ENCODE results near the gene RSPO4.

RSPO4 gene

DNA sequence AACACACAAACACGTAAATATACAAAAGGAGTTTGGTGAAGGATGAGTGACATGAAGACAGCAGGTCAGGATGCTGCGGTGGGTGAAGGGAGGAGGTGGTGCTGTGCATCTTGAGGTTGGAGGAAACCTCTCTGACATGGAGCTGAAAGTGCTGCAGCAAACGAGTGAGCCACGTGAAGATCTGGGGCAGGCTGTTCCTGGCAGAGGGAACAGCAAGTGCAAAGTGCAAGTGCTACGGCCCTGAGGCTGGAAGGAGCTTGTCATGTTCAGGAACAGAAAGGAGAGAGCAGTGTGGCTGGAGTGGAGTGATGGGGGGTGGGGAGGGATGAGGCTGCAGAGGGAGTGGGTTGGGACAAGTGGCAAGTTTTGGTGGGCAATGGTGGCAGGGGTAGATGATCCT lies 61.2 kb downstream of the RSPO4 start:
- DNase-seq, result no peak

GRCh38 chr20:939606-940005 lies 62.5 kb downstream of the RSPO4 start:
- no peak for DNase-seq

DNA sequence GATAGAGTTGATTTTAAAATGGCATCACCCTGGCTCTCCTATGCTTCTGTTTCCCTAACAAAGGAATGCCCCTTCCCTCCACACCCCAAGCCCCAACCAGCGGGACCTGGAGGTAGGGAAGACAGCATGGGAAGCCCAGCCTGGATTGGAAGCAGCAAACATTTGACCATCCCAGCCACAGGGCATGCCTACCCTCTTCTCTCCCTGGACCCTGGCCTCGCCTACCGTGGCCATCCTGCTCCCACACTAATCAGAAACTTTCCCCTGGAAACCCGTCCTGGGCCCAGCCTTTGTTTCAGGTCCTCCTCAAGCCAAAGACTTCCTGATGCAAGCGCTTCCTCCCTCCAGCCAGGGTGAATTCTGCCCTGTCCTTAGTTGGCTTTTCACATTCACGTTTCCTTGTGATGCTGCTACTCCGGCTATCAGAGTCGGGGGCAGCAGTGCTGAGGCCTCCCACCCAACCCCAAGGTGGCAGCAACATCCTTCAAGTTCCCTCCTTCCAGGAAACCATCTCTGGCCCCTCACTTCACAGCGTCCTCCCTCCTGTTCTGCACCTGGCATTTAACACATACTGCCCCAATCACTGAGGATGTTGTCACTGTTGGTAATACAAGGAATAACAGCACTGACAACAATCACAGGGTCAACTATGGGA lies 67.8 kb downstream of the RSPO4 start:
- DNase-seq, result no peak

DNA sequence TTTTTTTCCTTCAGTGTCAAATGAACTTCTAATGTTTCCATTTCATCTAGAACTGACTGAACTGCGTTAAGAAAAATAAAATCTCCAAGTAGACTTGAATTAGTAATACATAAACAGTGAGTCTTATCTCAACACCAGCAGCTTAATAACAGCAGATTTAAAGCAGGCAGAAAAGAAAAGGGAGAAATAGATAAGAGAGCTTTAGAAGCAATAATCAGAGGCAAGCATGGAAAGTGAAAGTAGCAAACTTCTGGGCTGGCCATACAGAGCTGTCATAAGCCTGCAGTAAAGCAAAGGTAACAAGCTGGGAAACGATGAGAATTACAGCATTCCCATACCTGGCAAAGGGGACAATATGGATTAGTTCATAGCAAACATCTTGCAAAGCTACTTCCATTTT lies 69.1 kb downstream of the RSPO4 start:
- no peak for DNase-seq

DNA sequence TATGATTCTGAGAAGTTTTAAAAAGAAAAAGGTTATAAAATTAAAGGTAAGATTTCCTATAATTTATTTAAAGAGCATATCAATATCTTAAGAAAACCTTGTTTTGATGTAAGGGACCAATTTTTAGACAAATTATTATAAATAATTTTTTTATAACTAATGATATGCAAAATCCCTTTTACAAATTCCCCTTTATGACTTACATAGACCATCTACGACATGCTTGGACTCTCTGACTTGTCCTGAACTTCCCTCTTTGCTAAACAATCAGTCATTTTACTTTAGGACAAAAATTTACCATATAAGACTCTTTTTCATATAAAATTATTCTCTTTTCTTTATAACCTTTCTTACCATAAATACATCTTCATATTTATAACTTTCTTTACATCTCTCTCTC lies 70.7 kb downstream of the RSPO4 start:
- no peak for DNase-seq

DNA sequence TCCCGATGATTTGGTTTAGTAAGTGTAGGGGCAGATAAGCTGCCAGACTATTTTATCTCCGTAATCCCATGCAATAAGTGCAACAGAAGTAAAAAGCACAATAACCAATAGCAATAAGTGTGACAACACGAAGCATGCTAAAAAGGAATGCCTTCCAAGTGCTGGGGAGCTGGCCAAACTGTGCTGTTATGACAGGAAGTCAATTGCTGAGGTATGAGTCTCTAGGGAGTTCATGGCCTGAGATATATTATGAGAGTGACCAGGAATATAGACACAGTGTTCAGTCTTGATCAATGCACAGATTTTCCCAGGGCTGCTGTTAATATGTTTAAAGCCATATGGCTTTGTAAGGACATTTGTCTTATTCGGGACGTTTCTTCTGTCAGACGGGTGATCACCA lies 75.4 kb downstream of the RSPO4 start:
- DNase-seq, result no peak

DNA sequence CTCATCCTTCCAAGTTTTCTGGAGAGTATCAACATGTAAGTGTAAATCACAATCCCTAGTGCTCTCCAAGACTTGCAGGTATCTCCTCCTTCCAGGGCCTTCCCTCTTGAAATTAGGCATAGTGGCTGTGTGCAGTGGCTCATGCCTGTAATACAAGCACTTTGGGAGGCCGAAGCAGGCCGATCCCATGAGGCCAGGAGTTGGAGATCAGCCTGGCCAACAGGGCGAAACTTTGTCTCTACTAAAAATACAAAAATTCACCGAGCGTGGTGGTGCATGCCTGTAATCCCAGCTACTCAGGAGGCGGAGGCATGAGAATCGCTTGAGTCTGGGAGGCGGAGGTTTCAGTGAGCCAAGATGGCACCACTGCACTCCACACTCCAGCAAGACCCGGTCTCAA lies 76.6 kb downstream of the RSPO4 start:
- DNase-seq, result no peak

- no peak for DNase-seq
Measured at GRCh38 chr20:924639-925038, 77.5 kb downstream of the RSPO4 start.

- no peak for DNase-seq
Measured at GRCh38 chr20:922781-923180, 79.3 kb downstream of the RSPO4 start.

DNA sequence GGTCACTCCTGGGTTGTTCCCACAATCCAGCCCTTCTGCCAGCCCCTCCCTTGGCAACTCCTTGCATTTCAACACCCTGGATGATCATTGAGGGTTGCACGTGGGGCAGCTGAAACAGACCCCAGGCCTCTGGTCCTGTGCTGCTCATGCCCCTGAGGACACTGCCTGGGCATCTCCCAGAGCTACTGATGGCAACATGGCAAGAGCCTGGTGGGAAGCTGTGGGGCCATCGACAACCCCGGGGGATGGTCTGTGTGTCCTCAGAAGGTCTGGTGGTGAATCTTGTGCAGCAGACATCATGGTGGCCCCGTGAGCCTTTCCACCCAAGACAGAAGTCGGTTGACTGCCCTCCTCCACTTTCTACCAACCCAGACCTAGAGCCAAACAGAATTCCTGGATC lies 81.0 kb downstream of the RSPO4 start:
- no peak for DNase-seq

DNA sequence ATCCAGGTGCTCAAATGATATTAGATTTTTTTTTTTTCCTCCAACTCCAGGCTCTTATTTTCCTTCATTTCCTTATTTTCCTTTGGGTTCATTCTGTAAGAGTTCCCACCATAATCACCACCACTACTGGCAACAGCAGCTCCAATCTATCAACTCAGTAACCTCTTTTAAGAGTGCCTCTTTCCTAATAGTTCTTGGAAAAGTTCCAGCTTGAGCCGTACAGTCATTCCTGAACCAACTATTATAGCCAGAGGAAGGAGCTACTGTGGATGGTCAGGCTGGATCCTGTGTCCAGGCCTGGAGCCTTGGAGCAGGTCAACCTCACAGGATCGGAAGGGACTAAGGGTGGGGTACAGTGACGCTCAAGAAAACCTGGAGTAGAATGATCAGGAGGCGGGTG lies 81.8 kb downstream of the RSPO4 start:
- no peak for DNase-seq

GRCh38 chr20:919491-919916 lies 82.6 kb downstream of the RSPO4 start:
- DNase-seq, result no peak

DNA sequence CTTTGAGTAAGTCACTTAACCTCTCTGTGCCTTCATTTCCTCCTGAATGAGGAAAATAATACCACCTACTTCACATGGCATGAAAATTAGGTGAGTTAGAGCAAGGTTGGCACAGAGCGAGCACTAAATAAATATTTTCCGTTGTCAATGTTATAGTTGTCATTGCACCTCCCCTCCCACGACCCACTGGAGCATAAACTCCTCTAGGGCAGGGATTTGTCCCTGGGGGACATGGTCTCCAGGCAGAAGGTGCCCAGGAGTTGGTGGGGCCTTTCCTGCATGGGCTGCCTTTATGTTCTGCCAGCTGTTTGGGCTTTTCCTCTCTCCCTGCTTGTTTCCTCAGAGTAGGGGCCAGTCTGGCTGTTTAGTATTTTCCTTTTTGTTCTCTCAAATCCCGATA lies 84.7 kb downstream of the RSPO4 start:
- no peak for DNase-seq

DNA sequence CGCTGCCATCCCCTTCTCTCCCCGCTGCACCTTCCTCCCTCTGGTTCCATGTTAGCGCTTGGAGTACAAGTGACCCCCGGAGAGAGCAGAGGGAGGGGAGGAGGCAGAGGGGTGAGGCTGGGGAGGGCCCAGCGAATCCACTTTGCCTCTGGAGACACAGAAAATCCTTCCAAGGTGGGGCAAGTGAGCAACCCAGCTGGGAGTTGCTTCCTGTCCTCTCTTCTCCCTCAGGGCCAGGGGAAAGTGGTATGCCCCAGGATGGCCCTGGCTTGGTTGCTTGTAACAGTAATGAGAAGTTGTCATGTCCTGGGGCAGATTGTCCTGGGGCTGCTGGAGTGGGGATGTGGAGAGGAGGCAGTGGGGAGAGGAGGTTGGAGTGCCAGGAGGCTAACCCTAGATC lies 85.3 kb downstream of the RSPO4 start:
- DNase-seq, result no peak

GRCh38 chr20:916125-916799 lies 85.8 kb downstream of the RSPO4 start, which contains the start of gene ANGPT4:
ANGPT4 (minus strand) TSS chr20:916334; CDS start chr20:916214, 120 bp downstream.
- DNase-seq, result no peak

- DNase-seq, result no peak
Measured at GRCh38 chr20:914727-915498, 87.2 kb downstream of the RSPO4 start.

- no peak for DNase-seq
Measured at GRCh38 chr20:913306-913849, 88.7 kb downstream of the RSPO4 start.

GRCh38 chr20:911882-912600 lies 90.1 kb downstream of the RSPO4 start:
- DNase-seq, result no peak

DNA sequence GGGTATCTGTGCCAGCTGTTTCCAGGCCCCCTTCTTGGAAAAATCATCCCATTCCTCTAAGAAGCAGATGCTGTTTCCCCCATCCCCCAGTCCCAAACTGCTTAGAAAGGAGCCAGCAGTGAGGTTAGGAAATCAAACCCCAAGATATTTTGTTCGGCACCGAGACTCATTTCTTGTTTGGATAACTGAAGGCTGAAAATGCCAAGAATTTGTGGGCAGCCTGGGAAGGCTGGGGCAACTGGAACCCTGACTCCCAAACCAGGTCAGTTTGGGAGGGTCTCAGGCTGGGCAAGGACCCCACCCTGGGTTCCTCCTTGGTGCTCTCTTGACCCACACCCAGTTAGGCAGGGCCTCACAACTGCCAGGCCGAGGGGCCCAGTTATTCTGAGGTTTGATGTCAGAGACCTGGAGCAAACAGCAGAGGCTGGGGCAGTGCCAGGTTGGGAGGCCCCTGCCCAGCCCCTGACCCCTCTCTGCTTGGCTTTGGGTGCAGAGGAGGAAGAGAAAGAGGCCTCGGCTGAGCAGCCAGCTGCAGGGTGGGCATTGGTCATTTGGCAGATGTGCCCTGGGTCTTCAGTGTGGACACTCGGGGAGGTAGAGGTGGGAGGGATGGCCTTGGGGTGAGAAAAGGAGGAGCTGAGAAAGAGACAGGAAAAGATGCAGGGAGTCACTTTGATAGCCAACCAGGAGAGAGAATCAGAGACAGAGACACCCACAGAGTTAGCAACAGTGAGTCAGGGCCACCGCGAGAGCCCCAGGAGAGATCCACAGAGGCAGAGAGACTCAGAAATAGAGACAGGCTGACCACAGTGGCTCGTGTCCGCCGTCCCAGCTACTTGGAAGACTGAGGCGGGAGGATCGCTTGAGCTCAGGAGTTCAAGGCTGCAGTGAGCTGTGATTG lies 91.0 kb downstream of the RSPO4 start:
- DNase-seq, result no peak

DNA sequence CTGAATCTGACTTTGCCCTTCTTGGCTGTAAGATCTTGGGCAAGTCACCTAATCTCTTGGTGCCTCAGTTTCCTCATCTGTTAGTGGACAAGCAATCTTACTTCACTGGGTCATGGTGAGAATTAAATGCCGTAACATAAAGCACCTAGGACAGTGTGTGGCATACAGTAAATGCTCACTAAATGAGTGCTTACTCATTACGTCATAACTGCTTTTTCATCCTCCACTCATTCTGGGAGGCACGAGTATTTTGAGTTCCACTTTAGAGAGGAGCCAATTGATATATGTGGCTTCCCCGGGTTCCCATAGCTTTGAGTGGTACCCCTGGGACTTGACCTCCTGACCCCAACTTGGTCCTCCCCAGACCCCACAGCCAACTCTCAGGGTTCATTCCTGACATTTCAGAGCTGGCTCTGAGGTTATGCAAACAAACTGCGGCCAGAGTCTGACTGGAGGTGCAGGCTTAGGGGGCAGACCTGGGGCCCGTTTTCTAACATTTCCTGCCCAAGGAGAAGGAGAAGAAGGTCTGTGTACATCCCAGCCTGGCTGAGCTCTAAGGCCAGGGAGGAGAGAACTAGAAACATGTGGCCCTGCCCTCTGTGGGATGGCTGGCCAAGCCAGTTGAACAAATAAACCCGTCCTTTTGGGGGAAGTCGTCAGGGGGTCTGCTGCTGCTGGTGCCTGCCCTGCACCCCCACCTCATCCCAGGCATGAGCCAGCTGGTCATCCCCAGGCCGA lies 91.8 kb downstream of the RSPO4 start:
- DNase-seq, result no peak

DNA sequence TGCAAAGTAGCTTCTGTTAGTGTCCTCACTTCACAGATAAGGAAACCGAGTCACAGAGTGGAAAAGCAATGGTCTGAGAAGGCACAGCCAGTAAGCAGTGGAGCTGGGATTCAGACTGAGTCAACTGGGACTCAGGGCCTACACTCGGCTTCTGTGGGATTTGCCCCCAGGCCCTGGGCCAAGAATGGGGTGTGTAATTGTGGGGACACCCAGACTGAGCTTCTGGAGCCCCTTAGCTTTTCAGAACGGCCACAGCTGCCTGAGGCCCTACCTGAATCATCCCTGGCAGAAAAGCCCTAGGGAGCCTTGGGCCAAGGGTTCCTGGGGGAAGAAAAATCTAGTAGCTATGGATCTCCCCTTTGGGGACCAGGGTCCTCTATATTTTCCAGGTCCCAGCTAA lies 92.5 kb downstream of the RSPO4 start:
- no peak for DNase-seq

All from C1 segment of cervical spinal cord (tissue), 14 donors.